Esophagus muscularis mucosa (tissue), 4 donors: Measurements from ENCODE around the gene ACLY.

ENCODE experiments used
- CTCF ChIP-seq, 3 experiments: fragments of 200-600 bp in 2 of 3; fragments of 450-650 bp in 1 of 3; sonication (generic) in 2 of 3; IDR thresholded peaks; one replicate each; pipeline ENCODE4 v1.5.1; 2017 to 2019; ENCODE audit warnings: antibody characterized with exemption in 3 of 3, mild to moderate bottlenecking in 2 of 3, moderate library complexity in 1 of 3
- EP300 ChIP-seq: sonication (generic); formaldehyde crosslinking; IDR thresholded peaks from one replicate; pipeline ENCODE4 v1.6.1; 2017; ENCODE audit warnings: antibody characterized with exemption
- POLR2A ChIP-seq: fragments of 450-650 bp; IDR thresholded peaks from one replicate; pipeline ENCODE4 v1.6.1; 2017; ENCODE audit warnings: antibody characterized with exemption, moderate library complexity, mild to moderate bottlenecking, low read depth
- POLR2AphosphoS5 ChIP-seq, 2 donors: sonication (generic); formaldehyde crosslinking; IDR thresholded peaks; one replicate each; pipeline ENCODE4 v1.6.1; 2017; ENCODE audit warnings: antibody characterized with exemption in 2 of 2

- TF ChIP-seq CTCF (IDR thresholded peaks at IDR 0.05): no peak
- TF ChIP-seq POLR2A: no peak
- no peak for TF ChIP-seq EP300
- no peak for TF ChIP-seq POLR2AphosphoS5 (IDR thresholded peaks at IDR 0.05)
Observed at GRCh38 chr17:41910701-41911391, 7.9 kb downstream of the ACLY start.
